Measurements from ENCODE around the gene GMPR2. TPM values are rescaled to one million over a fixed set of nuclear protein-coding genes. Genes with fewer than 3 reads are reported as not detected.

GMPR2 gene
- total and polyA plus RNA-seq, 2 of the 13 experiments (the other 11 are each of a cell fraction or from before 2014, with no cell fraction given) = 210 to 273 TPM

- TF ChIP-seq ZNF547 (CRISPR knock-in tag; IDR thresholded peaks at IDR 0.05) = no peak
- no peak for TF ChIP-seq ZNF234 (CRISPR knock-in tag; conservative IDR thresholded peaks at IDR 0.05)
- TF ChIP-seq GLMP (CRISPR knock-in tag; IDR thresholded peaks at IDR 0.05; ENCODE audit: borderline replicate concordance) = peak; percentile 60; the same call in 1 of the 2 replicates
- no peak for TF ChIP-seq HMGA1 (CRISPR knock-in tag; conservative IDR thresholded peaks at IDR 0.05)
- TF ChIP-seq ZNF770 (CRISPR knock-in tag; IDR thresholded peaks at IDR 0.05) = no peak
- TF ChIP-seq ATF7 (IDR thresholded peaks at IDR 0.05) = no peak
- peak; percentile 33; the same call in 1 of the 2 replicates for TF ChIP-seq ATF7 (CRISPR knock-in tag; IDR thresholded peaks at IDR 0.05)
- 0 out of 2 replicates have a peak, but pooled peaks have one; percentile 2 for TF ChIP-seq NRL (CRISPR knock-in tag; IDR thresholded peaks at IDR 0.05; ENCODE audit: borderline replicate concordance)
- TF ChIP-seq ISX (CRISPR knock-in tag; conservative IDR thresholded peaks at IDR 0.05) = no peak
- TF ChIP-seq ZNF83 (CRISPR knock-in tag; IDR thresholded peaks at IDR 0.05; ENCODE audit: borderline replicate concordance) = peak; percentile 62; the same call in 1 of the 2 replicates
- no peak for TF ChIP-seq KDM4B (CRISPR knock-in tag; IDR thresholded peaks at IDR 0.05)
- 0 out of 2 replicates have a peak, but pooled peaks have one; percentile 32 for TF ChIP-seq ZNF225 (CRISPR knock-in tag; IDR thresholded peaks at IDR 0.05)
- TF ChIP-seq RFXANK (CRISPR knock-in tag; IDR thresholded peaks at IDR 0.05) = no peak
Measured at GRCh38 chr14:24261256-24261968, 28.7 kb downstream of the GMPR2 start (continued).
